DND-41 (cell line): ENCODE measurements around the gene TCAP.

Experiments used
- ATAC-seq: fragments of 200-7000 bp; cut with Tn5 transposase; 3 replicates; pipeline ENCODE4 v1.9.1; 2021; ENCODE audit warnings: low read depth; ENCODE audit not compliant: insufficient read depth
- DNase-seq: peaks from one replicate; pipeline ENCODE4 v3.0.0-alpha.2; 2020
- H2AFZ ChIP-seq: 2 replicates; pipeline ENCODE4 v1.6.0; 2012; ENCODE audit warnings: low read depth, low read length
- H3K27ac ChIP-seq: 2 replicates; pipeline ENCODE4 v1.5.1; 2012; ENCODE audit warnings: low read length, inconsistent platforms
- H3K27me3 ChIP-seq: fragments of 200-600 bp; sonication (generic); 2 replicates; pipeline ENCODE4 v1.6.0; 2012; ENCODE audit warnings: low read length, mild to moderate bottlenecking, inconsistent platforms; ENCODE audit not compliant: insufficient read depth, poor library complexity
- H3K36me3 ChIP-seq: 2 replicates; pipeline ENCODE4 v1.5.1; 2012; ENCODE audit warnings: low read length, inconsistent platforms; ENCODE audit not compliant: insufficient read depth
- H3K4me1 ChIP-seq: 2 replicates; pipeline ENCODE4 v1.5.1; 2012; ENCODE audit warnings: mild to moderate bottlenecking, low read length; ENCODE audit not compliant: insufficient read depth
- H3K4me2 ChIP-seq: 2 replicates; pipeline ENCODE4 v1.6.0; 2012; ENCODE audit warnings: mild to moderate bottlenecking, moderate library complexity, low read length, inconsistent platforms; ENCODE audit not compliant: insufficient read depth
- H3K4me3 ChIP-seq, 2 experiments: fragments of 200-600 bp in 1 of 2; shearing (Covaris generic) in 1 of 2; 2 replicates each; pipeline ENCODE4 v1.5.1; 2012 to 2016; ENCODE audit warnings: inconsistent platforms in 2 of 2, low read length in 2 of 2, mild to moderate bottlenecking in 2 of 2, low read depth in 1 of 2, moderate library complexity in 1 of 2
- H3K79me2 ChIP-seq: 2 replicates; pipeline ENCODE4 v1.6.0; 2012; ENCODE audit warnings: low read length, inconsistent platforms; ENCODE audit not compliant: insufficient read depth
- H3K9ac ChIP-seq: 2 replicates; pipeline ENCODE4 v1.6.0; 2012; ENCODE audit warnings: low read depth, mild to moderate bottlenecking, inconsistent platforms, low read length, moderate library complexity
- H3K9me3 ChIP-seq: 2 replicates; pipeline ENCODE4 v1.5.1; 2012; ENCODE audit warnings: low read length, moderate library complexity, mild to moderate bottlenecking, inconsistent platforms; ENCODE audit not compliant: insufficient read depth, severe bottlenecking
- H4K20me1 ChIP-seq: 2 replicates; pipeline ENCODE4 v1.6.0; 2012; ENCODE audit warnings: low read length; ENCODE audit not compliant: insufficient read depth
- CTCF ChIP-seq: IDR thresholded peaks from 2 replicates; pipeline ENCODE4 v1.5.1; 2012; ENCODE audit warnings: borderline replicate concordance, low read length, moderate library complexity, mild to moderate bottlenecking; ENCODE audit not compliant: poor library complexity, severe bottlenecking; ENCODE audit errors: extremely low read depth
- EZH2 ChIP-seq: IDR thresholded peaks from 3 replicates; pipeline ENCODE4 v1.6.1; 2012; ENCODE audit warnings: borderline replicate concordance, low read depth, mild to moderate bottlenecking, moderate library complexity, low read length, inconsistent platforms; ENCODE audit not compliant: severe bottlenecking

The TCAP gene

GRCh38 chr17:39703913-39704312 lies 38.8 kb downstream of the TCAP start:
- H3K4me2 ChIP-seq: no peak overlapping the region
- ATAC-seq (no peak), DNase-seq (no peak)
- H3K9ac ChIP-seq: no peak overlapping the region
- H2AFZ ChIP-seq: no peak overlapping the region
- H3K4me3 ChIP-seq: no peak overlapping the region
- TF ChIP-seq EZH2 (no peak), CTCF (no peak)
- no peaks in the 10 kb centered on the region for H3K9me3 ChIP-seq
- no peak overlapping the region for H3K27ac ChIP-seq
- no peaks in the 10 kb centered on the region for H3K79me2 ChIP-seq
- H3K4me1 ChIP-seq: no peaks in the 10 kb centered on the region
- H3K36me3 ChIP-seq: no peaks in the 10 kb centered on the region
- no peaks in the 10 kb centered on the region for H4K20me1 ChIP-seq
- no peaks in the 10 kb centered on the region for H3K27me3 ChIP-seq

GRCh38 chr17:39704821-39705551 lies 39.8 kb downstream of the TCAP start:
- Histone ChIP-seq H3K4me3 (no peak overlapping the region), H3K9me3 (no peaks in the 10 kb centered on the region), H3K36me3 (no peaks in the 10 kb centered on the region), H3K27ac (no peak overlapping the region), H3K27me3 (no peaks in the 10 kb centered on the region), H3K4me1 (no peaks in the 10 kb centered on the region), H2AFZ (no peak overlapping the region), H3K9ac (no peak overlapping the region), H4K20me1 (no peaks in the 10 kb centered on the region), H3K79me2 (no peaks in the 10 kb centered on the region), H3K4me2 (no peak overlapping the region)
- TF ChIP-seq EZH2: no peak
- no peak for TF ChIP-seq CTCF
- DNase-seq: no peak
- ATAC-seq: no peak

- TF ChIP-seq EZH2: no peak
- TF ChIP-seq CTCF: no peak
- Histone ChIP-seq H3K27me3 (no peaks in the 10 kb centered on the region), H4K20me1 (no peaks in the 10 kb centered on the region), H3K9ac (no peak overlapping the region), H3K79me2 (no peaks in the 10 kb centered on the region), H3K36me3 (no peaks in the 10 kb centered on the region), H3K9me3 (no peaks in the 10 kb centered on the region), H3K4me1 (no peaks in the 10 kb centered on the region), H3K4me2 (no peak overlapping the region), H3K4me3 (no peak overlapping the region), H2AFZ (no peak overlapping the region), H3K27ac (no peak overlapping the region)
- ATAC-seq (no peak), DNase-seq (no peak)
These were observed 40.7 kb downstream of the TCAP start for GRCh38 chr17:39705786-39706348.
